NCI-H460 (cell line): ENCODE measurements around the gene SLC38A4. TPM values are rescaled to one million over a fixed set of nuclear protein-coding genes. Genes with fewer than 3 reads are reported as not detected.
"Not testable (repeated sequence)": the region's sequence is repeated elsewhere in the genome, so short reads cannot be mapped to it uniquely, and the experiment has no call there.

Experiments used
- DNase-seq: peaks from one replicate; pipeline ENCODE4 v3.0.0-alpha.2; 2016; ENCODE audit warnings: low read depth; ENCODE audit errors: extremely low read depth
- total RNA-seq: library from RNA; depleted of rRNA; stranded (reverse); fragments of >200 nt; shearing (Covaris generic); gene quantifications from 2 replicates; pipeline ENCODE4 v1.2.3, GENCODE V29; 2014

SLC38A4 gene
- total RNA-seq, 1 experiment from 2014 or later, result 0.12 TPM

DNA sequence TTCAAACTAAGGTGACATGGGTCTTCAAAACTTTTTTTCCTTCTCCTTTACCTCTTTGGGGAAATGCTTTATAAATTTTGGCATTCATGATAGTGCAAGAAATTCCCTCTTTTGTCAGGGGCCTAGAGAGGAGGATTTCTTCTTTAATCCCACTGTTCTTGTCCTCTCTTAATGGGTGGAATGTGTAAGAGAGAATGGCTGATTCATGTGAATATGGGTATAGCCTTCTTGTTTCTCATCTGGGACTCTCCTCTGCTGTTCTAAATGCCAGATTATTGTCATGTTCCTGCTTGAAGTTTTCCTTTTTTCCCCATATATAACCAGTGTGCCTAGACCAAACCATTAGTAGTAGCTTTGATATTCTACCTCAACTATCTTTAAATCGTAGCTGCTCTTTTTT, 46.7 kb downstream of the SLC38A4 start:
- no peak for DNase-seq

DNA sequence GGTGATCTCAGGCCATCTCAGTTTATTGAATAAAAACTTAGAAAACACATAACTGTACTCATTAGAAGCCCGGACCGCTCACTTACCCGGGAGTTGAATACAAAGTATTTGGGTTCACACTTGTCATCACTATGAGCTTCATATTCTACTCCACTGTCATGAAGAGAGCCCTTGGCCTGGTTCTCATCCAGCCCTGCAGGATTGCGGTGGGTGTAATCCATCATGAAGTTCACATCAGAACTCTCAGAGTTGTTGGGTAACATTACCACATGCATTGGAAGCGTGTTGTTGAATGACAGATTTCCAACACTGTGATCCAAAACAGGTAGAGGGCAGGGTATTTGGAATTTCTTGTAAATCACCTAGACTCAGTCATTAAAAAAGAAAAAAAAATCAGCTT, 47.4 kb downstream of the SLC38A4 start:
- DNase-seq, result no peak

DNA sequence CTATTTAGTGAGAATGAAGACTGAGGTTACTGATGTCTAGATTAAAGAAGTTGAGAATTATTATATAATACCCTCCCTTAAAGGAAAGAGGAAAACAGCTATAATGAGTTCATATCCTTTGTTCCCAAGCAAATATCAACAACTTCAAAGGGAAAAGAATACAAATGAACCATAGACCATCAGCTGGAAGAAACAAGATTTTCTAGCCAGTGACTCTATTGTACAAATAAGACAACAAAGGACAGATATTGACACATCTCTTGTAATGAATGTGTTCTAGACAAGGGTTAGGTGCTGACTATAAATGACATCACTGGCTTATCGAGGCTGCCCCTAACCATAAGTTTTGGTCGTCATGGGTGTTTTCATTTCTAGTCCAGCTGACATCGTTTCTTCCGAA, 48.2 kb downstream of the SLC38A4 start:
- no peak for DNase-seq

DNA sequence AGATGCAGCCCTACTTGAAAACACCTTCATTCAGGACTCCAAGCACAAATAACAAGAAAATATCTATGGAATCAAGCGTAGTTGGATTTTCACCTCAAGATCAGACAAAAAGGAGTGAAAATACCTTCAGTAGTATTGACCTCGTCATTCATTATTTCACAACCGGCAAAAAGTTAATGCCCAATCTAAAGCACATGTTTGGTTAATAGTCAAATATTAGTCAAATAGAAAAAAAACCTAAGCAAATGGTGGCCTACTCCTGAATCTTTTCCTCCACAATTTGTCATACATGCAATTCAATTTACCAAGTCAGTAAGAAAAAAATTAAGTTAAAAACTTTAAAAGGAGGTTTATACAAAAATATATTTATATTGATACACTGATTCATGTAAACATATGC, 50.0 kb downstream of the SLC38A4 start:
- DNase-seq, result no peak

GRCh38 chr12:46774322-46774633, 51.5 kb downstream of the SLC38A4 start:
- DNase-seq, result no peak

GRCh38 chr12:46773586-46774321, 52.0 kb downstream of the SLC38A4 start:
- DNase-seq, result no peak

DNA sequence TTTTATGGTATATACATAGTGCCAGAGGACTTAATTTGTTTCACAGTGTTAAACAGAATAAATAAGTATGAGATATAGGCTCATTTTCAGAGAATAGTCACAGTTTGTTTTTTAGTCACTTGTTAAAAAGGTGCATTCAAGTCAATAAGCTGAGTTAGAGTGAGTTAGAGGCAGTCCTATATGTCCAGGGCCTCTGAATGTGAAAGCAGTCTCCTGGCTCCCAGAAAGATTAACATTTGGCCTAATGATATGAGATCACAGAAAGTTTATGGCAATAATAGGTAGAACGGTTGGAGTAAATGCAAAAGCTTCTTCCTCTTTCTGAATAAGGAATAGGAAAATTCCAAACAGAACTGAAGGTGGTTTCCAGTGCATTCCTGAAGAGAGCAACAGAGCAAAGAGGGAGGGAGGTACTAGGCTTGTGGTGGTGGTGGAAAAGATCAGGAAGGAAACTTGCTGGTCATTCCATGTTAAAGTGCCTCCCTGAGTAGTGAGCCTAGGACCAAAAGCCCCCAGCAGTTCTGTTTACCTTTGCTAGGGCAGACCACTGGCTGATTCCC, 54.4 kb downstream of the SLC38A4 start:
- DNase-seq, result no peak

- no peak for DNase-seq
Observed at GRCh38 chr12:46770501-46771183, 55.2 kb downstream of the SLC38A4 start.

GRCh38 chr12:46764005-46764404, 61.8 kb downstream of the SLC38A4 start:
- DNase-seq, result no peak

DNA sequence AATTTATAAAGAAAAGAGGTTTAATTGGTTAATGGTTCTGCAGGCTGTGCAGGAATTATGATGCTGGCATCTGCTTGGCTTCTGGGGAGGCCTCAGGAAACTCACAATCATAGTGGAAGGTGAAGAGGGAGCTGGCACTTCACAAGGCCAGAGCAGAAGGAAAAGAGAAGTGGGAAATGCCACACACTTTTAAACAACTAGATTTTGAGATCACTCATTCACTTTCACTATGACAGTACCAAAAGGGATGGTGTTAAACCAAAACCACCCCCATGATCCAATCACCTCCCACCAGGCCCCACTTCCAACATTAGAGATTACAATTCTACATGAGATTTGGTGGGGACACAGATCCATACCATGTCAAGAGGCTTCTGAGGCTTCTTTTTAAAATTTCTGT, 62.6 kb downstream of the SLC38A4 start:
- no peak for DNase-seq

GRCh38 chr12:46754550-46754949, 71.2 kb downstream of the SLC38A4 start:
- DNase-seq, result no peak

GRCh38 chr12:46752396-46752795, 73.4 kb downstream of the SLC38A4 start:
- DNase-seq, result no peak

- DNase-seq, result no peak
Observed at GRCh38 chr12:46751173-46751572, 74.6 kb downstream of the SLC38A4 start.

GRCh38 chr12:46749322-46749721, 76.5 kb downstream of the SLC38A4 start:
- no peak for DNase-seq

DNA sequence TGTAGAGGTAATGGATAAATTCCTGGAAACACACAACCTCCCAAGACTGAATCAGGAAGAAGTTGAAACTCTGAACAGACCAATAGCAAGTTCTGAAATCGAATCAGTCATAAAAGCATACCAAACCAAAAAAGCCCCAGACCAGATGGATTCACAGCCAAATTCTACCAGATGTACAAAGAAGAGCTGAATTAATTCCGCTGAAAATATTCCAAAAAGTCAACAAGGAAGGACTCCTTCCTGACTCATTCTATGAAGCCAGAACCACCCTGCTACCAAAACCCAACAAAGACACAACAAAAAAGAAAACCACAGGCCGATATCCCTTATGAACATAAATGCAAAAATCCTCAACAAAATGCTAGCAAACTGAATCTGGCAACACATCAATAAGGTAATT, 81.5 kb downstream of the SLC38A4 start:
- no peak for DNase-seq

DNA sequence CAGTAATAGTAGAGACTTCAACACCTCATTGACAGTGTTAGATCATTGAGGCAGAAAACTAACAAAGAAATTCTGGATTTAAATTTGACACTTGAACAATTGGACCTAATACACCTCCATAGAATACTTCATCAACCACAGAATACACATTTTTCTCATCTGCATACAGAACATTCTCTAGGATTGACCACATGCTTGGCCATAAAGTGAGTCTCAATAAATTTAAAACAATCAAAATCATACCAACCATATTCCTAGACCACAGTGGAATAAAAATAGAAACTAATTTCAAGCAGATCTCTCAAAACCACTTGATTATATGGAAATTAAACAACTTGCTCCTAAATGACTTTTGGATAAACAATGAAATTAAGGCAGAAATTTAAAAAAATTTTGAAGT, 82.3 kb downstream of the SLC38A4 start:
- no peak for DNase-seq

DNA sequence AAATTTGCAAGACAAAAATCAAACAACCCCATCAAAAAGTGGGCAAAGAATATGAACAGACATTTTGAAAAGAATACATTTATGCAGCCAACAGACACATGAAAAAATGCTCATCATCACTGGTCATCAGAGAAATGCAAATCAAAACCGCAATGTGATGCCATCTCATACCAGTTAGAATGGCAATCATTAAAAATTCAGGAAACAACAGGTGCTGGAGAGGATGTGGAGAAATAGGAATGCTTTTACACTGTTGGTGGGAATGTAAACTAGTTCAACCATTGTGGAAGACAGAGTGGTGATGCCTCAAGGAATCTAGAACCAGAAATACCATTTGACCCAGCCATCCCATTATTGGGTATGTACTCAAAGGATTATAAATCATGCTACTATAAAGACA, 83.5 kb downstream of the SLC38A4 start:
- not testable (repeated sequence) for DNase-seq

DNA sequence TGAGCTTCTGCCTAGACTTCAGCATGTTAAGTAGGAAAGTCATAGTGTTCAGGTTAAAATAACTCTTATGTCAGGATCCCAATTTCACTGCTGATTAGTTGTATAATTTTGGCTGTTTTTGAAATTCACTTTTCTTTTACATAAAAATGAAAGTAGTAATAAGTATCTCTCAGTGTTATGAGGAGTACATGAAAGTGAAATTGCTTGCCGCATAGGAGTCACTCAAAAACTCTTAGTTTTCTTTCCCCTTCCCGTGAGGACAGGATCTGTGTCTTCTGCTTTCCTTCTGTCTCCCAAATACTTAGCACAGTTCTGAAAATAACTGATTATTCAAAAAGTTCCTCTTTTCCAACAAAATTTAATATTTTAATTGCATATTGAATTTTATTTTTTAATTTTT, 100.5 kb downstream of the SLC38A4 start:
- DNase-seq, result no peak

DNA sequence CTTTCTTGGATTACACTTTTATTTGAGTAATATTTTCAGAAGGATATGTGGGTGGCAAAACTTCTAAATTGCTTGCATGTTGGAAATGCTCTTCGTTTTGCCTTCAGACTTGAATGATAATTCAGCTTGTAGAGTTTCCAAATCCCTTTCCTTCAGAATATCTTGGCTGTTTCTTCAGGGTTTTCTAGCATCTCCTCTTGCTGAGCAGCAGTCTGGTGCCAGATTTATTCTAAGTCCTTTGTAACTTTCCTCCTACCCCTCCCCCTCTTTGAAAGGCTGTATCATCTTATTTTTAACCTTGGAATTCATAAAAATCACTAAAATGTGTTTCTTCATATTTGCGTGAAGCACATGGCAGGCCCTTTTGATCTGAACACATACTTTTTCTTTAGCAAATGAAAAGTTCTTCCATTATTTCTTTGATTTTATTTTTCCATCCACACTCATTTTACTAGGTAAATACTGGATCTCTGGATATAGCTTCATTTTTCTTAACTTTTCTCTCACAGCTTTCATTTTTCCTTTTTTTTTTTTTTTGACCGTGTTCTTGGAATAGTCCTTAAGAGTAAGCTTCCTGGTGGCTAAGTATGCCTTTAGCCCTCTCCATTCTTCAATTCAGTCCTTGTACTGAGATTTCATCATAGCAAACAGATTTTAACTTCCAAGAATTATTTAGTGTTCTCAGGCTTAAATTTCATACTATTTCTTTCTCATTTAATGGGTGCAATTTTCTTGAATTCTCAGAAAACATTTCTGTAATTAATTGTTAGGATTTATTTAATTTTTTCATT, 102.0 kb downstream of the SLC38A4 start:
- no peak for DNase-seq

DNA sequence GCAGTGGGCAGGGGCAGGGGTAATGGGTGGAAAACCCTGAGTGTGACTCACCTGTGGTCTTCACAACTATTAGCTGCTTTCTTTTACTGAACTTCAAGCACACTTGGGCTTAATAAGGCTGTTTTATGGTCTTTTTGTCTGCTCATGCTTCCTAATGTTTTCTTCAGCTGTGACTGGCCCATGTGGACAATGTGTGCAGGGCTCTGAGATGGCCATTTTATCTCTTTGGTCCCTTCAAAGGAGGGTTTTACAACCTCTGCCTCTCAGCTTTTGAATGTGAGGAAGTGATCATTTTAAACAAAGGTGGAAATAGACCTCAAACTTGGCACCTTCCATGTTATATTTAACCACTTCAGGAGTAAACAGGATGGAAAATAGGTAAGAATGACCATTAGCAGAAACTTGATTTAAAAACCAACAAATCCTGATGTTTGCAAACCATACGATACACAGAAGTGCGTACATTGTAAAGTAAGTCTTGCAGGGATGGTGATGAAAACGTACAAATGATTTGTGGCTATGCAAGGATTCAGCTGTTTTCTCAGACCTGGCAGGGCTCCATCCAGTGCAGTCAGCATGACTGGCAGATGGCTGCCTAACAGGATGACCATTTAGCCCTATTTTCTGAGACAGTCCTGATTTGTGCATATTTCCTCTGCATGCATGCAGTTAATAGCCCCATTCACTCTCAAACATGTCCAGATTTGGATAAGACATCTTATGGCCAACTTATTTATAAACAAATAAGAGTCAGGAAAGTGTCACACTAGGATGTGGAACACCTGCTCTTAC, 103.2 kb downstream of the SLC38A4 start:
- DNase-seq, result no peak

GRCh38 chr12:46718495-46718894, 107.3 kb downstream of the SLC38A4 start:
- DNase-seq, result no peak
